ENCODE data around the gene USP35. TPM values are rescaled to one million over a fixed set of nuclear protein-coding genes. Genes with fewer than 3 reads are reported as not detected.

USP35 gene
- total RNA-seq, 1 experiment from 2014 or later: 8.5 TPM

- TF ChIP-seq EZH2 (IDR thresholded peaks at IDR 0.05; ENCODE audit: low read length, unreplicated experiment) (no peak), EZH2phosphoT487 (IDR thresholded peaks at IDR 0.05; ENCODE audit: borderline replicate concordance, low read length) (no peak)
- TF ChIP-seq, protein P1, sequence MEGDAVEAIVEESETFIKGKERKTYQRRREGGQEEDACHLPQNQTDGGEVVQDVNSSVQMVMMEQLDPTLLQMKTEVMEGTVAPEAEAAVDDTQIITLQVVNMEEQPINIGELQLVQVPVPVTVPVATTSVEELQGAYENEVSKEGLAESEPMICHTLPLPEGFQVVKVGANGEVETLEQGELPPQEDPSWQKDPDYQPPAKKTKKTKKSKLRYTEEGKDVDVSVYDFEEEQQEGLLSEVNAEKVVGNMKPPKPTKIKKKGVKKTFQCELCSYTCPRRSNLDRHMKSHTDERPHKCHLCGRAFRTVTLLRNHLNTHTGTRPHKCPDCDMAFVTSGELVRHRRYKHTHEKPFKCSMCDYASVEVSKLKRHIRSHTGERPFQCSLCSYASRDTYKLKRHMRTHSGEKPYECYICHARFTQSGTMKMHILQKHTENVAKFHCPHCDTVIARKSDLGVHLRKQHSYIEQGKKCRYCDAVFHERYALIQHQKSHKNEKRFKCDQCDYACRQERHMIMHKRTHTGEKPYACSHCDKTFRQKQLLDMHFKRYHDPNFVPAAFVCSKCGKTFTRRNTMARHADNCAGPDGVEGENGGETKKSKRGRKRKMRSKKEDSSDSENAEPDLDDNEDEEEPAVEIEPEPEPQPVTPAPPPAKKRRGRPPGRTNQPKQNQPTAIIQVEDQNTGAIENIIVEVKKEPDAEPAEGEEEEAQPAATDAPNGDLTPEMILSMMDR (conservative IDR thresholded peaks at IDR 0.05; ENCODE audit: low read depth, low read length): no peak
- ATAC-seq (no peak), DNase-seq (no peak)
- H3F3A ChIP-seq (ENCODE audit: low read length, unreplicated experiment): no peaks in the 10 kb centered on the region
- H3K4me3 ChIP-seq (ENCODE audit: low read length): no peak overlapping the region
- no TSS peak for BruUV-seq (replicated peaks)
- no peak overlapping the region for H3K4me2 ChIP-seq (ENCODE audit: low read length)
- no peak overlapping the region for H2AFZ ChIP-seq (ENCODE audit: low read length)
- H3K27ac ChIP-seq (ENCODE audit: low read length): no peak overlapping the region
- no peaks in the 10 kb centered on the region for H3K27me3 ChIP-seq (ENCODE audit: low read length)
- ChIA-PET POLR2A (ENCODE audit: unreplicated experiment) (no interaction called here), CTCF (no interaction called here)
- no peaks in the 10 kb centered on the region for H3K79me2 ChIP-seq (ENCODE audit: low read length)
- H4K20me1 ChIP-seq (ENCODE audit: low read length): no peaks in the 10 kb centered on the region
- no peak overlapping the region for H3K9ac ChIP-seq (ENCODE audit: low read length)
- H3K36me3 ChIP-seq (ENCODE audit: low read depth, low read length): no peaks in the 10 kb centered on the region; the same call in 1 of the 2 replicates
- no peaks in the 10 kb centered on the region for H3K4me1 ChIP-seq (ENCODE audit: insufficient read depth, low read length)
- H3K9me3 ChIP-seq (ENCODE audit: low read length): no peaks in the 10 kb centered on the region
- no peaks in the 10 kb centered on the region for H3K9me2 ChIP-seq (replicated peaks; ENCODE audit: low read length)
- intact Hi-C loops (cut with micrococcal nuclease): no loop called here
Measured at GRCh38 chr11:78168539-78169477, 19.9 kb upstream of the USP35 start.

DNA sequence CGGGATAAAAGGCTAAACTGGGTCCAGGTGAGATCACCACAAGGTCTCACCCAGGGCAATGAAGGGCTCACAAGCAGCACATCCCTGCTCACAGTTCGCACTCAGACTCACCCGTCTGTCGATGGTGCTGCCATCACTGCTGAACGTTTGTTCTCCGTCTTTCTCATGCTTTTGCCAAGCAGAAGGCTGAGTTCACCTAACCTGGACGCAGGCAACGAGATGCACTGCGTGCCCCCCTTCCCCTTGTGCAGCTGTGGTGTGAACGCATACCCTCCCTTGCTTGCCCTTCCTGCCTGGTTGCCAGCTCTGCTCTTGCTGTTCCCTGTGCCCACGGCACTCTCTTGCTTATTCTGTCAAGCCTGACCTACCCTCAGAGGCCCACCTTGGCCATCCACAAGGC, 18.3 kb upstream of the USP35 start:
- Histone ChIP-seq H3K36me3 (ENCODE audit: low read depth, low read length) (peaks cover 2% of the 10 kb centered on the region; the same call in 1 of the 2 replicates), H3K4me1 (ENCODE audit: insufficient read depth, low read length) (no peaks in the 10 kb centered on the region), H3K9me2 (replicated peaks; ENCODE audit: low read length) (no peaks in the 10 kb centered on the region), H3K4me3 (ENCODE audit: low read length) (no peak overlapping the region), H3K9ac (ENCODE audit: low read length) (no peak overlapping the region), H4K20me1 (ENCODE audit: low read length) (no peaks in the 10 kb centered on the region), H3K4me2 (ENCODE audit: low read length) (no peak overlapping the region), H3K27me3 (ENCODE audit: low read length) (no peaks in the 10 kb centered on the region), H3F3A (ENCODE audit: low read length, unreplicated experiment) (no peaks in the 10 kb centered on the region), H3K9me3 (ENCODE audit: low read length) (no peaks in the 10 kb centered on the region), H3K79me2 (ENCODE audit: low read length) (no peaks in the 10 kb centered on the region), H3K27ac (ENCODE audit: low read length) (no peak overlapping the region), H2AFZ (ENCODE audit: low read length) (no peak overlapping the region)
- ChIA-PET CTCF (no interaction called here), POLR2A (ENCODE audit: unreplicated experiment) (no interaction called here)
- intact Hi-C loops (cut with micrococcal nuclease): no loop called here
- ATAC-seq (no peak), DNase-seq (no peak)
- TF ChIP-seq EZH2phosphoT487 (IDR thresholded peaks at IDR 0.05; ENCODE audit: borderline replicate concordance, low read length) (no peak), EZH2 (IDR thresholded peaks at IDR 0.05; ENCODE audit: low read length, unreplicated experiment) (no peak)
- TF ChIP-seq, protein P1 (conservative IDR thresholded peaks at IDR 0.05; ENCODE audit: low read depth, low read length): no peak
- no TSS peak for BruUV-seq (replicated peaks)
